Measurements from ENCODE around the gene ERRFI1. TPM values are rescaled to one million over a fixed set of nuclear protein-coding genes. Genes with fewer than 3 reads are reported as not detected.

The ERRFI1 gene
- total RNA-seq, 1 experiment from 2014 or later, result 37.2 TPM

GRCh38 chr1:8039071-8039470 is 13.0 kb upstream of the ERRFI1 start:
- H3K27me3 ChIP-seq (replicated peaks; ENCODE audit: control insufficient read depth, insufficient read depth, low read length), result no peaks in the 10 kb centered on the region
- TF ChIP-seq CTCF (IDR thresholded peaks at IDR 0.05; ENCODE audit: insufficient read depth in 1 of 2, low read depth in 1 of 2, low read length in 1 of 2, severe bottlenecking in 1 of 2, unreplicated experiment in 1 of 2), result no peak
- BruUV-seq (replicated peaks), result no TSS peak
- no peak overlapping the region for H3K4me3 ChIP-seq (ENCODE audit: low read depth, low read length)
- Mint-ChIP-seq H3K27ac (ENCODE audit: unreplicated experiment) (no peak overlapping the region), H3K9me3 (ENCODE audit: unreplicated experiment) (no peaks in the 10 kb centered on the region), H3K36me3 (ENCODE audit: insufficient read depth, unreplicated experiment) (no peaks in the 10 kb centered on the region), H3K4me1 (ENCODE audit: low read depth, unreplicated experiment) (peaks cover 7% of the 10 kb centered on the region), H3K4me3 (ENCODE audit: unreplicated experiment) (no peak overlapping the region), H3K27me3 (ENCODE audit: insufficient read depth, unreplicated experiment) (no peaks in the 10 kb centered on the region)
- no peaks in the 10 kb centered on the region; the same call in 1 of the 2 replicates for H3K9me3 ChIP-seq
- H3K36me3 ChIP-seq (ENCODE audit: control insufficient read depth, insufficient read depth, low read length), result no peaks in the 10 kb centered on the region
- H3K4me1 ChIP-seq, result no peaks in the 10 kb centered on the region
- ChIA-PET POLR2A (no interaction called here), CTCF (no interaction called here)
- intact Hi-C loops (cut with micrococcal nuclease; ENCODE audit: unreplicated experiment), result no loop called here
- no peak for DNase-seq

GRCh38 chr1:8035289-8035688 is 9.2 kb upstream of the ERRFI1 start:
- H3K9me3 ChIP-seq, result no peaks in the 10 kb centered on the region
- no peak for DNase-seq
- POLR2A ChIA-PET, result no interaction called here

DNA sequence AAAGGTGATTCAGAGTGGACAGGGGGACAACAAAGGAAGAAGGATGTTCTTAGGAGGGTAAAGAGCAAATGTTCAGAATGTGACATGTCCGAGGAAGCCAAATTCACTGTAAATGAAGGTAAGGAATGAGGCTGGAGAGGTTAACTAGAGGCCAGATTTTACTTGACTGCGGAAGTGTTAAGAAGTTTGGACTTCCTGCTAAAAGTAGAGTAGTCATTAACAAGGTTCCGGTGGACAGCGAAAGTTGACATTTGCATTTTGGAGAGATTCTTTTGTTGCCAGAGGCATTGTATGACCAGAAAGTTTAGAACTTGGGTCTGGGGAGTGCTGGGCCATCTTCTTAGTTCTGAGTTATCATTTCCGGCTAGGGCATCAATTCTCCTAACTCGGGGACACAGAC is 7.2 kb upstream of the ERRFI1 start:
- Histone ChIP-seq H3K27me3 (replicated peaks; ENCODE audit: control insufficient read depth, insufficient read depth, low read length) (no peaks in the 10 kb centered on the region), H3K4me1 (peaks cover 8% of the 10 kb centered on the region), H3K36me3 (ENCODE audit: control insufficient read depth, insufficient read depth, low read length) (no peaks in the 10 kb centered on the region), H3K9me3 (no peaks in the 10 kb centered on the region), H3K4me3 (ENCODE audit: low read depth, low read length) (no peak overlapping the region)
- Mint-ChIP-seq H3K4me1 (ENCODE audit: low read depth, unreplicated experiment) (peaks cover 9% of the 10 kb centered on the region), H3K9me3 (ENCODE audit: unreplicated experiment) (no peaks in the 10 kb centered on the region), H3K27me3 (ENCODE audit: insufficient read depth, unreplicated experiment) (no peaks in the 10 kb centered on the region), H3K4me3 (ENCODE audit: unreplicated experiment) (no peak overlapping the region), H3K27ac (ENCODE audit: unreplicated experiment) (peak overlapping the region; percentile 74), H3K36me3 (ENCODE audit: insufficient read depth, unreplicated experiment) (no peaks in the 10 kb centered on the region)
- no TSS peak for BruUV-seq (replicated peaks)
- DNase-seq, result no peak
- ChIA-PET CTCF (no interaction called here), POLR2A (no interaction called here)
- TF ChIP-seq CTCF (IDR thresholded peaks at IDR 0.05; ENCODE audit: insufficient read depth in 1 of 2, low read depth in 1 of 2, low read length in 1 of 2, severe bottlenecking in 1 of 2, unreplicated experiment in 1 of 2), result no peak
- intact Hi-C loops (cut with micrococcal nuclease; ENCODE audit: unreplicated experiment), result no loop called here

More at GRCh38 chr1:8035289-8035688, 9.2 kb upstream of the ERRFI1 start:
- no peak overlapping the region for H3K4me3 ChIP-seq (ENCODE audit: low read depth, low read length)
- intact Hi-C loops (cut with micrococcal nuclease; ENCODE audit: unreplicated experiment), result no loop called here
- no peaks in the 10 kb centered on the region for H3K4me1 ChIP-seq
- BruUV-seq (replicated peaks), result no TSS peak
- no peaks in the 10 kb centered on the region for H3K36me3 ChIP-seq (ENCODE audit: control insufficient read depth, insufficient read depth, low read length)
- CTCF ChIA-PET, result no interaction called here
- Mint-ChIP-seq H3K9me3 (ENCODE audit: unreplicated experiment) (no peaks in the 10 kb centered on the region), H3K4me3 (ENCODE audit: unreplicated experiment) (no peak overlapping the region), H3K27me3 (ENCODE audit: insufficient read depth, unreplicated experiment) (no peaks in the 10 kb centered on the region), H3K36me3 (ENCODE audit: insufficient read depth, unreplicated experiment) (no peaks in the 10 kb centered on the region), H3K27ac (ENCODE audit: unreplicated experiment) (no peak overlapping the region), H3K4me1 (ENCODE audit: low read depth, unreplicated experiment) (peaks cover 13% of the 10 kb centered on the region)
- no peak for TF ChIP-seq CTCF (IDR thresholded peaks at IDR 0.05; ENCODE audit: insufficient read depth in 1 of 2, low read depth in 1 of 2, low read length in 1 of 2, severe bottlenecking in 1 of 2, unreplicated experiment in 1 of 2)
- H3K27me3 ChIP-seq (replicated peaks; ENCODE audit: control insufficient read depth, insufficient read depth, low read length), result no peaks in the 10 kb centered on the region
